Mesothelial cell of epicardium (in vitro differentiated cells): Measurements from ENCODE around the gene IPO13. TPM values are rescaled to one million over a fixed set of nuclear protein-coding genes. Genes with fewer than 3 reads are reported as not detected.

Experiments
- DNase-seq, 2 experiments: peaks; one replicate each; pipeline ENCODE4 v3.0.0; 2021; ENCODE audit warnings: low spot score in 2 of 2; ENCODE audit not compliant: unreplicated experiment in 2 of 2
- H3K27ac Mint-ChIP-seq: 2 replicates; pipeline ENCODE4 v1.8.0; 2021; ENCODE audit warnings: mixed read lengths
- H3K27me3 Mint-ChIP-seq: 2 replicates; pipeline ENCODE4 v1.8.0; 2021; ENCODE audit warnings: low read depth, mixed read lengths
- H3K36me3 Mint-ChIP-seq: 2 replicates; pipeline ENCODE4 v1.8.0; 2021; ENCODE audit warnings: mixed read lengths
- H3K4me1 Mint-ChIP-seq: 2 replicates; pipeline ENCODE4 v1.8.0; 2021; ENCODE audit warnings: mixed read lengths
- H3K4me3 Mint-ChIP-seq: 2 replicates; pipeline ENCODE4 v1.8.0; 2021; ENCODE audit warnings: mild to moderate bottlenecking, moderate library complexity, mixed read lengths
- H3K9me3 Mint-ChIP-seq: 2 replicates; pipeline ENCODE4 v1.8.0; 2021; ENCODE audit warnings: mixed read lengths
- total RNA-seq: library from RNA; stranded (reverse); gene quantifications from 3 replicates; pipeline ENCODE4 v1.2.1, GENCODE V29; 2021
- TF ChIP-seq, protein P1 (sequence below): fragments of 200-600 bp; sonication (generic); IDR thresholded peaks from one replicate; pipeline ENCODE4 v1.5.0; 2021; ENCODE audit warnings: antibody characterized with exemption; ENCODE audit not compliant: unreplicated experiment

Gene IPO13
- total RNA-seq, 1 donor from 2014 or later: 26.4 TPM

DNA sequence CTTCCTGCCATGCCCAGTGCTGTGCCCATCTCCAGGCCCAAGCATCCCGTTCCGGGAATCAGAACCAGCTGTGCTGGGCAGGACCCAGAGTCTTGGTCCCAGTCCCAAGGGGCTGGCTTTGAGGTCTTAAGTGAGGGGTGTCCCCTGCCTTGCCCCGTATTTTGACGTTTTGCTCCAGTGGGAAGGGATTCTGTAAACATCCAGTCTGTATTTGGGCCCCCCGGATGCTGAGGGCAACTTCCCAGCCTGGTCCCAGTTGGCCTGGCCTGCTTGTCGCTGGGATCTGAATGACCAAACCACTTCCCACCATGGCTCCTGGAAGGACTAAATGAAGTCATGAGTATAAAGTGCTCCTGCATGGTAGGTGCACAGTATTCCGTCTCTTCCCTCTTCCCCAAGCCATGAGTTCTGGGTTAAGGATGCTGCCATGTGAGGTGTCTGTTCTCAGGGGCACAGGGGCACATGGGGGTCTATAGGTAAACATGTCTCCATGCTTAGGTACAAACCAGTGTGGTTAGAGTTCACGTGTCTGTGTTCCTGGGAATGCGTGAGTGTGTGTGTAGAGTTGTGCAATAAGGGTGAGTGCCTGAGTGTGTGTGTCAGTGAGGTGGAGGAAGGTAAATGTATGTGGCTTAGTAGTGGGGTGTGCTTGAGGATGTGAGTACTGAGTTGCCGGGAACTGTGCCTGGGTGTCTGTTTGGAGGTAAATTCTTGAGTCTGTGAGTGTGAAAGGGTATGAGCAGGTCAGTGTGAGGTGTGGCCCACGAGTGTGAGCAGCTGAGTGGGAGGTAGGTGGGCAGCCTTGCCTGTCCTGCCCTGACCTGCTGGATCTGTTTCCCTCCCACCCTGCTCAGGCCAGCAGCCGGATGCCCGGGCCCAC lies 33.7 kb downstream of the IPO13 start:
- Mint-ChIP-seq H3K9me3 (no peaks in the 10 kb centered on the region), H3K4me1 (peaks cover 42% of the 10 kb centered on the region)

DNA sequence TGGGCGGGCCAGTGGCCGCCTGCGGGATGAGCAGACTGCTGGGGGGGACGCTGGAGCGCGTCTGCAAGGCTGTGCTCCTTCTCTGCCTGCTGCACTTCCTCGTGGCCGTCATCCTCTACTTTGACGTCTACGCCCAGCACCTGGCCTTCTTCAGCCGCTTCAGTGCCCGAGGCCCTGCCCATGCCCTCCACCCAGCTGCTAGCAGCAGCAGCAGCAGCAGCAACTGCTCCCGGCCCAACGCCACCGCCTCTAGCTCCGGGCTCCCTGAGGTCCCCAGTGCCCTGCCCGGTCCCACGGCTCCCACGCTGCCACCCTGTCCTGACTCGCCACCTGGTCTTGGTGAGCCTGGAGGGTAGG lies 34.4 kb downstream of the IPO13 start:
- H3K27ac Mint-ChIP-seq: no peak overlapping the region
- no peaks in the 10 kb centered on the region for H3K9me3 Mint-ChIP-seq
- peaks cover 36% of the 10 kb centered on the region for H3K4me1 Mint-ChIP-seq
- H3K4me3 Mint-ChIP-seq: peak overlapping the region; percentile 85
- TF ChIP-seq, protein P1, sequence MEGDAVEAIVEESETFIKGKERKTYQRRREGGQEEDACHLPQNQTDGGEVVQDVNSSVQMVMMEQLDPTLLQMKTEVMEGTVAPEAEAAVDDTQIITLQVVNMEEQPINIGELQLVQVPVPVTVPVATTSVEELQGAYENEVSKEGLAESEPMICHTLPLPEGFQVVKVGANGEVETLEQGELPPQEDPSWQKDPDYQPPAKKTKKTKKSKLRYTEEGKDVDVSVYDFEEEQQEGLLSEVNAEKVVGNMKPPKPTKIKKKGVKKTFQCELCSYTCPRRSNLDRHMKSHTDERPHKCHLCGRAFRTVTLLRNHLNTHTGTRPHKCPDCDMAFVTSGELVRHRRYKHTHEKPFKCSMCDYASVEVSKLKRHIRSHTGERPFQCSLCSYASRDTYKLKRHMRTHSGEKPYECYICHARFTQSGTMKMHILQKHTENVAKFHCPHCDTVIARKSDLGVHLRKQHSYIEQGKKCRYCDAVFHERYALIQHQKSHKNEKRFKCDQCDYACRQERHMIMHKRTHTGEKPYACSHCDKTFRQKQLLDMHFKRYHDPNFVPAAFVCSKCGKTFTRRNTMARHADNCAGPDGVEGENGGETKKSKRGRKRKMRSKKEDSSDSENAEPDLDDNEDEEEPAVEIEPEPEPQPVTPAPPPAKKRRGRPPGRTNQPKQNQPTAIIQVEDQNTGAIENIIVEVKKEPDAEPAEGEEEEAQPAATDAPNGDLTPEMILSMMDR: no peak
- no peak for DNase-seq
- H3K27me3 Mint-ChIP-seq: no peaks in the 10 kb centered on the region
- H3K36me3 Mint-ChIP-seq: peaks cover 23% of the 10 kb centered on the region

More for the DNA sequence above, 33.7 kb downstream of the IPO13 start:
- peak overlapping the region; percentile 82 for H3K27ac Mint-ChIP-seq
- no peak for DNase-seq
- H3K4me3 Mint-ChIP-seq: peak overlapping the region; percentile 85
- peaks cover 21% of the 10 kb centered on the region for H3K36me3 Mint-ChIP-seq
- no peaks in the 10 kb centered on the region for H3K27me3 Mint-ChIP-seq
- TF ChIP-seq, protein P1: no peak

DNA sequence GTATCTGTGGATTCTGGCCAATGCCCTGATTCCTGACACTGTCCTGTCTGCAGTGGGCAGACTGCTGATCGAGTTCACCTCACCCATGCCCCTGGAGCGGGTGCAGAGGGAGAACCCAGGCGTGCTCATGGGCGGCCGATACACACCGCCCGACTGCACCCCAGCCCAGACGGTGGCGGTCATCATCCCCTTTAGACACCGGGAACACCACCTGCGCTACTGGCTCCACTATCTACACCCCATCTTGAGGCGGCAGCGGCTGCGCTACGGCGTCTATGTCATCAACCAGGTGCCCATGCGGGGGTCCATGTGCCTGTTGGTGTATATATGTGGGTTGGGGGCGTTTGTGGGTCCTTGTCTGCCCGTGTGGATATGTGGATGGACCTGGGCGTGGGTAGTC lies 34.9 kb downstream of the IPO13 start:
- H3K36me3 Mint-ChIP-seq: peaks cover 25% of the 10 kb centered on the region
- H3K4me3 Mint-ChIP-seq: no peak overlapping the region
- TF ChIP-seq, protein P1: no peak
- no peak overlapping the region for H3K27ac Mint-ChIP-seq
- no peaks in the 10 kb centered on the region for H3K27me3 Mint-ChIP-seq
- no peaks in the 10 kb centered on the region for H3K9me3 Mint-ChIP-seq
- DNase-seq: no peak
- peaks cover 33% of the 10 kb centered on the region for H3K4me1 Mint-ChIP-seq

DNA sequence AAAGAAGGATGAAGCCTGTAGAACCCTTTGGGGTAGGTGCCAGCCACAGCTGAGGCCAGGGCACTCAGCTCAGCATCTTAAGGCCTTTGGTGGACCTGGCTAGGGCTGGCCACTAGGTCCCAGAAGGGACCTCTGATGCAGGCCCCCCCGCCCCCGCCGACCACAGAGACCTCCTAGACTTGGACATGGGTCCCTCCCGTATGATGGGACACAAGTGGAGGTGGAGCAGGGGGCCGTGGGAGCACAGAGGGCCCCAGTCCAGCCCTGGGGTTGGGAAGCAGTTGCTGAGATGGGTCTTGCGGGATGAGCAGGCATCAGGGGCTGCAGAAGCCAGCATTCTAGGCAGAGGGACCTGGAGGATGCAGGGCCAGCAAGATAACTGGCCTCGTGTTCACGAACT lies 35.5 kb downstream of the IPO13 start:
- H3K4me3 Mint-ChIP-seq: no peak overlapping the region
- no peaks in the 10 kb centered on the region for H3K9me3 Mint-ChIP-seq
- TF ChIP-seq, protein P1: no peak
- DNase-seq: no peak
- no peak overlapping the region for H3K27ac Mint-ChIP-seq
- H3K4me1 Mint-ChIP-seq: peaks cover 27% of the 10 kb centered on the region
- H3K36me3 Mint-ChIP-seq: peaks cover 20% of the 10 kb centered on the region
- H3K27me3 Mint-ChIP-seq: no peaks in the 10 kb centered on the region

DNA sequence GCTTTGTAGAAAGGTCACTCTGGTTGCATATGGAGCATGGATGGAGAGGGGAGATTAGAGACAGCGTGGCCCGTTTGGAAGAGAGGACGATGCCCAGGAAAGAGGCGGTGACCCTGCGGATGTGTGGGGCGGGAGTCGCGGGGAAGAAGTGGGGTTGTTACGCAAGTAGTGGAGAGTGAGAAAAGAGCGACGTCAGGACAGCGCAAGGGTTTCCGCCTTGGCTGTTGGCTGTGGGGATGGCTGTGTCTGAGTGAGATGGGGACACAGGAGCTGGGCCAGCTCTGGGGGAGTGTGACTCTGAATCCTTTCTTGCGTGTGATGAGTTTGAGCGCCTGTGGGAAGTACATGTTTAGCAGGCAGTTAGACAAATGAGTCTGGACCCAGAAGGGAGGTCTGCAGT lies 36.1 kb downstream of the IPO13 start:
- Mint-ChIP-seq H3K27me3 (no peaks in the 10 kb centered on the region), H3K4me3 (no peak overlapping the region), H3K4me1 (peaks cover 21% of the 10 kb centered on the region), H3K36me3 (peaks cover 14% of the 10 kb centered on the region), H3K9me3 (no peaks in the 10 kb centered on the region), H3K27ac (no peak overlapping the region)
- DNase-seq: no peak
- TF ChIP-seq, protein P1: no peak
